Tibial nerve (tissue), 3 donors: Measurements from ENCODE around the gene PAPOLA.

Source experiments
- POLR2A ChIP-seq, 2 donors: fragments of 450-650 bp; IDR thresholded peaks; one replicate each; pipeline ENCODE4 v1.6.1; 2017; ENCODE audit warnings: antibody characterized with exemption in 2 of 2, mild to moderate bottlenecking in 2 of 2, moderate library complexity in 2 of 2
- TF ChIP-seq, protein P1 (sequence below), 5 experiments: fragments of 200-600 bp in 3 of 5; fragments of 450-650 bp in 2 of 5; sonication (generic) in 3 of 5; IDR thresholded peaks; one replicate each; pipeline ENCODE4 v1.5.1; 2016 to 2019; ENCODE audit warnings: antibody characterized with exemption in 5 of 5, mild to moderate bottlenecking in 3 of 5, moderate library complexity in 2 of 5

DNA sequence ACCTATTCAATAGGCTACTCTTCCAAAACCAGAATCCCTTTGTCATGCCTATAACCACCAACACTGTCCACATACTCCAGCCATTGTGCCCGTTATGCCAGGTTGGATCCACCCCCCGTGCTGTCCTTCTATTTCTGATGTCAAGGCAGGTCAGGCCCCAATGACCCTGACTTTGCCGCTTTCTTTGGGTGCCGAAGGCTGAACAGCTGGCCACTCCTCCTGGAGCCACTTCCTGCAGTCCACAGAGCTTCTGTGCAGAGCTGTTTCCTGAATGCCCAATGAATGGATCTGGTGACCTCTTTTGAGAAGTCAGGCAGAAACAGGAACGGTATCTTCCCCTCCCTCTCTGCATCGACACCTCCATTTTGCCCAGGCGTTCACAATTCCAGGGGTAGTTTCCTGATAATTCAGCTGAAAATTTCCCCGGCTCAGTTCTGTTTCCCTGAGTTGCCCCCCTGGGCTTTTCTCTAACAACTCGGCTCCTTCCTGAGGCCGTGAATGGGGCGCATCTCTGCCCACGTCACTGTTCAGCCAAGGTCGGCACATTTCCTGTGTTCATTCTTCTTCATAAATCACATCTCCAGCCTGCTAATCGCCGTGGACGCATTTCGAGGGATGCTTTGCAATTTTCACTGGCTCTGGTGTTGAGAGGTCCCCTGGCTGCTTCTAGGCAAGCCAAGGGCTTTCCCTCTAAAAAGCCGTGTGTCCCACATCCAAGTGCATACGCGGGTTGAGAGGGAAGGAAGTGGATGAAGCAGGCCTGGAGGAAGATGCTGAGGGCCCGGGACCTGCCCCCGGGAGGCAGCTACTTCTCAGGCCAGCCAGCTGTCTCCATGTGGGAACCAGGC lies 86.5 kb downstream of the PAPOLA start:
- TF ChIP-seq, protein P1, sequence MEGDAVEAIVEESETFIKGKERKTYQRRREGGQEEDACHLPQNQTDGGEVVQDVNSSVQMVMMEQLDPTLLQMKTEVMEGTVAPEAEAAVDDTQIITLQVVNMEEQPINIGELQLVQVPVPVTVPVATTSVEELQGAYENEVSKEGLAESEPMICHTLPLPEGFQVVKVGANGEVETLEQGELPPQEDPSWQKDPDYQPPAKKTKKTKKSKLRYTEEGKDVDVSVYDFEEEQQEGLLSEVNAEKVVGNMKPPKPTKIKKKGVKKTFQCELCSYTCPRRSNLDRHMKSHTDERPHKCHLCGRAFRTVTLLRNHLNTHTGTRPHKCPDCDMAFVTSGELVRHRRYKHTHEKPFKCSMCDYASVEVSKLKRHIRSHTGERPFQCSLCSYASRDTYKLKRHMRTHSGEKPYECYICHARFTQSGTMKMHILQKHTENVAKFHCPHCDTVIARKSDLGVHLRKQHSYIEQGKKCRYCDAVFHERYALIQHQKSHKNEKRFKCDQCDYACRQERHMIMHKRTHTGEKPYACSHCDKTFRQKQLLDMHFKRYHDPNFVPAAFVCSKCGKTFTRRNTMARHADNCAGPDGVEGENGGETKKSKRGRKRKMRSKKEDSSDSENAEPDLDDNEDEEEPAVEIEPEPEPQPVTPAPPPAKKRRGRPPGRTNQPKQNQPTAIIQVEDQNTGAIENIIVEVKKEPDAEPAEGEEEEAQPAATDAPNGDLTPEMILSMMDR (IDR thresholded peaks at IDR 0.05): no peak
- TF ChIP-seq POLR2A (IDR thresholded peaks at IDR 0.05): no peak
